ENCODE results near the gene SPECC1L. TPM values are rescaled to one million over a fixed set of nuclear protein-coding genes. Genes with fewer than 3 reads are reported as not detected.
"Not testable (repeated sequence)": the region's sequence is repeated elsewhere in the genome, so short reads cannot be mapped to it uniquely, and the experiment has no call there.

SPECC1L gene
- total and polyA plus RNA-seq, 10 of the 15 experiments (the other 5 are each of a cell fraction or from before 2014, with no cell fraction given) = 1.9 to 40.6 (median 19.1) TPM

DNA sequence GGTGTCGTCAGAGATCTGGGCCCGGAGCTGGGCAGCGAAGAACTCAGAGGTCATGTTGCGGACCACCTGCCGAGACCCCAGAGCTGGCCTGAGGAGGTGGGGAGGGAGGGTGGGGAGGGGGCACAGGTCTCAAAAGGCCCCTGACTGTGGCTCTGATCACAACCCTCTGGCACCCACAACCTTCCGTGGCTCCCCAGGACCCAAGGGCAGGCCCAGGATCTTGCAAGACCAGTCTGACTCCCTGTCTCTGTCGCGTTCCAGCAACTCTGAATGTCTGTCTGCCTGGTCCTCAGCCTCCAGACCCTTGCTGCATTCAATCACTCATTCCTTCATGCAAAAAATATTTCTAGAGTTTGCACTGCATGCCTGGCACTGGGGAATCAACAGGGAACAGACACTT lies 21.2 kb upstream of the SPECC1L start:
- H2AFZ ChIP-seq (ENCODE audit: control insufficient read depth, low read depth, low read length); H3K9ac ChIP-seq (ENCODE audit: control insufficient read depth, insufficient read depth, low read length); CTCF ChIA-PET; SMC1A ChIA-PET (ENCODE audit: uncharacterized antibody, unreplicated experiment); H3K36me3 ChIP-seq (ENCODE audit: control insufficient read depth in 2 of 2, insufficient read depth in 2 of 2, low read length in 1 of 2); H3K4me3 ChIP-seq; H4K20me1 ChIP-seq (ENCODE audit: control insufficient read depth, insufficient read depth); RAD21 ChIA-PET (ENCODE audit: unreplicated experiment); BruUV-seq (replicated peaks); H3K4me2 ChIP-seq (ENCODE audit: control insufficient read depth, insufficient read depth); POLR2A ChIA-PET; DNase-seq (ENCODE audit: low read depth, low spot score); FAIRE-seq; in situ Hi-C loops (cut with MboI); H3K79me2 ChIP-seq (ENCODE audit: control insufficient read depth, insufficient read depth, low read length); H3K9me3 ChIP-seq (replicated peaks; ENCODE audit: control insufficient read depth, insufficient read depth, low read length); H3K27me3 ChIP-seq (replicated peaks in 1 of 2; ENCODE audit: control insufficient read depth in 2 of 2, insufficient read depth in 2 of 2, low read length in 1 of 2); H3K27ac ChIP-seq (ENCODE audit: control insufficient read depth, insufficient read depth); H3K4me1 ChIP-seq (ENCODE audit: control insufficient read depth, insufficient read depth, low read length); ATAC-seq: not testable (repeated sequence)
- intact Hi-C loops (cut with micrococcal nuclease; ENCODE audit: unreplicated experiment) = loop anchor here (5.0 to 10.0 kb wide), 2 partner anchors 62 to 295 kb away; no protein-coding TSS in a partner anchor
- WGBS (ENCODE audit: insufficient coverage, insufficient replicate concordance, low lambda C conversion rate, missing lambda C conversion rate) = 90% methylated on average over 3 of the region's 8 CpGs

DNA sequence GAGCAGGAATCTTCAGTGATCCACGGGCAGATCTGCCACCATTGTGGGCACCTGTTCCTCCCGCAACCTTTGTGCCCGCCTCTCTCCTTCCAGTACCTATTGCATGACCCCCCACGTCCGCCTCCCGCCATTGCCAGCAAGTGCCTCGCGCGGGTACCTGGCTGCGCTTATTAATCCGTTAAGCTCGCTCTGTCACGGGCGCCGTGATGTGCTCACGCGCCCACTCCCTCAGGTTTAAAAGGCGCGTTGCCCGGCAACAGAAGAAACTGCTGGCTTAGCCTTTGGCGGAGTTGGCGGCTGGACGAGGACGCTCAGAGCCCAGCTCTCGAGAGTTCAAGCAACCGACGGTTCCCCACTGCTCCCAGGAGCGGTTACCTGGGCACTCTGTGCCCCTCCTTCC lies 19.3 kb upstream of the SPECC1L start:
- in situ Hi-C loops (cut with MboI); FAIRE-seq; H3K4me1 ChIP-seq (ENCODE audit: control insufficient read depth, insufficient read depth, low read length); BruUV-seq (replicated peaks); H4K20me1 ChIP-seq (ENCODE audit: control insufficient read depth, insufficient read depth); H3K36me3 ChIP-seq (ENCODE audit: control insufficient read depth in 2 of 2, insufficient read depth in 2 of 2, low read length in 1 of 2); RAD21 ChIA-PET (ENCODE audit: unreplicated experiment); H2AFZ ChIP-seq (ENCODE audit: control insufficient read depth, low read depth, low read length); H3K27ac ChIP-seq (ENCODE audit: control insufficient read depth, insufficient read depth); SMC1A ChIA-PET (ENCODE audit: uncharacterized antibody, unreplicated experiment); DNase-seq (ENCODE audit: low read depth, low spot score); ATAC-seq; H3K79me2 ChIP-seq (ENCODE audit: control insufficient read depth, insufficient read depth, low read length); CTCF ChIA-PET; H3K4me3 ChIP-seq; POLR2A ChIA-PET; H3K9me3 ChIP-seq (replicated peaks; ENCODE audit: control insufficient read depth, insufficient read depth, low read length); H3K27me3 ChIP-seq (replicated peaks in 1 of 2; ENCODE audit: control insufficient read depth in 2 of 2, insufficient read depth in 2 of 2, low read length in 1 of 2); intact Hi-C loops (cut with micrococcal nuclease; ENCODE audit: unreplicated experiment); H3K9ac ChIP-seq (ENCODE audit: control insufficient read depth, insufficient read depth, low read length); H3K4me2 ChIP-seq (ENCODE audit: control insufficient read depth, insufficient read depth): not testable (repeated sequence)
- WGBS (ENCODE audit: insufficient coverage, insufficient replicate concordance, low lambda C conversion rate, missing lambda C conversion rate) = no CpG with 5 or more reads among the region's 28 CpGs

DNA sequence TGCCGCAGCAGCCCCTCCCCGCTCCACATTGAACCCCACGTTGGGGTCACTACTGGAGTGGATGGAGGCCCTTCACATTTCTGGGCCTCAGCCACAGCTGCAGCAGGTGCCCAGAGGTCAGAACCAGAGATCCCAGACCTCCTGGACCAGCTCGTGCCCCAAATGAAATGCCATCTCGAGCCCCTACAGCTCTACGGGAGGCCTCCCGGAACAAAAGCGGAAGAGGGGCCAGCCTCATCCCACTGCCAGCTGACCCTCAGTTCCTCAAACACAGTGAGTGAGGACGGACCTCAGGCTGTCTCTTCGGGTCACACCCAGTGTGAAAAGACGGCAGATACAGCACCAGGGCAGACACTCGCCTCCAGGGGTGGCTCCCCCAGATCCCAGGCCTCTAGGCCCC lies 17.5 kb upstream of the SPECC1L start:
- not testable (repeated sequence) for H3K4me3 ChIP-seq

DNA sequence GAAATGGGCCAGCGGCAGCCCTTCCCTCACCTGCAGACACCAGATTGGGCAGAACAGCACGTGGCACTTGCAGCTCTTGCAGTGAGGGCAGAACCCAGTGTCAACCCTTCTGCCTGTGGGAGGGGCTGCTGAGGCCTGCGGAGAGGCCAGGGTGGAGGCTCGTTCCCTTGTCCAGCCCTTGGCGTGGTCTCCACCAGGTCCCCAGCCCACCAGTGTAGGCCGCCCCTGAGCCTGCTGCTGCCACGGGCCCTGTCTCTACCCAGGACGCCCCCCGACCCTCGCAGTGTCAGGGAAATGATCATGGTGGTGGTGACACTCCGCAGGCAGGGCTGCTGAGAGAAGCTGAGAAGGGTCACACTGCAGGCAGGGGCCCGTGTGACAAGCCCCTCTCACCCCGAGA lies 14.5 kb upstream of the SPECC1L start:
- in situ Hi-C loops (cut with MboI); CTCF ChIA-PET; POLR2A ChIA-PET; BruUV-seq (replicated peaks); RAD21 ChIA-PET (ENCODE audit: unreplicated experiment); H4K20me1 ChIP-seq (ENCODE audit: control insufficient read depth, insufficient read depth); H2AFZ ChIP-seq (ENCODE audit: control insufficient read depth, low read depth, low read length); H3K36me3 ChIP-seq (ENCODE audit: control insufficient read depth in 2 of 2, insufficient read depth in 2 of 2, low read length in 1 of 2); DNase-seq (ENCODE audit: low read depth, low spot score); SMC1A ChIA-PET (ENCODE audit: uncharacterized antibody, unreplicated experiment); H3K79me2 ChIP-seq (ENCODE audit: control insufficient read depth, insufficient read depth, low read length); ATAC-seq; H3K27me3 ChIP-seq (replicated peaks in 1 of 2; ENCODE audit: control insufficient read depth in 2 of 2, insufficient read depth in 2 of 2, low read length in 1 of 2); H3K9ac ChIP-seq (ENCODE audit: control insufficient read depth, insufficient read depth, low read length); H3K9me3 ChIP-seq (replicated peaks; ENCODE audit: control insufficient read depth, insufficient read depth, low read length); intact Hi-C loops (cut with micrococcal nuclease; ENCODE audit: unreplicated experiment); H3K27ac ChIP-seq (ENCODE audit: control insufficient read depth, insufficient read depth); FAIRE-seq; H3K4me1 ChIP-seq (ENCODE audit: control insufficient read depth, insufficient read depth, low read length); H3K4me2 ChIP-seq (ENCODE audit: control insufficient read depth, insufficient read depth); H3K4me3 ChIP-seq: not testable (repeated sequence)
- WGBS (ENCODE audit: insufficient coverage, insufficient replicate concordance, low lambda C conversion rate, missing lambda C conversion rate) = 61% methylated on average over 7 of the region's 13 CpGs

More for the DNA sequence above, 17.5 kb upstream of the SPECC1L start:
- H3K79me2 ChIP-seq (ENCODE audit: control insufficient read depth, insufficient read depth, low read length); ATAC-seq; H3K27ac ChIP-seq (ENCODE audit: control insufficient read depth, insufficient read depth); CTCF ChIA-PET; POLR2A ChIA-PET; FAIRE-seq; RAD21 ChIA-PET (ENCODE audit: unreplicated experiment); DNase-seq (ENCODE audit: low read depth, low spot score); H3K36me3 ChIP-seq (ENCODE audit: control insufficient read depth in 2 of 2, insufficient read depth in 2 of 2, low read length in 1 of 2); in situ Hi-C loops (cut with MboI); H3K27me3 ChIP-seq (replicated peaks in 1 of 2; ENCODE audit: control insufficient read depth in 2 of 2, insufficient read depth in 2 of 2, low read length in 1 of 2); H2AFZ ChIP-seq (ENCODE audit: control insufficient read depth, low read depth, low read length); H4K20me1 ChIP-seq (ENCODE audit: control insufficient read depth, insufficient read depth); H3K9me3 ChIP-seq (replicated peaks; ENCODE audit: control insufficient read depth, insufficient read depth, low read length); intact Hi-C loops (cut with micrococcal nuclease; ENCODE audit: unreplicated experiment); H3K4me1 ChIP-seq (ENCODE audit: control insufficient read depth, insufficient read depth, low read length); SMC1A ChIA-PET (ENCODE audit: uncharacterized antibody, unreplicated experiment); H3K9ac ChIP-seq (ENCODE audit: control insufficient read depth, insufficient read depth, low read length); BruUV-seq (replicated peaks); H3K4me2 ChIP-seq (ENCODE audit: control insufficient read depth, insufficient read depth): not testable (repeated sequence)
- 48% methylated on average over 12 of the region's 12 CpGs for WGBS (ENCODE audit: insufficient coverage, insufficient replicate concordance, low lambda C conversion rate, missing lambda C conversion rate)
